WTC11 (cell line): Measurements from ENCODE around the gene ADARB2.

ENCODE experiments used
- CREB1 ChIP-seq: sonication (generic); formaldehyde crosslinking; IDR thresholded peaks from 2 replicates; pipeline ENCODE4 v1.8.0; 2023; ENCODE audit warnings: mild to moderate bottlenecking, missing genetic modification reagents
- KAT7 ChIP-seq: sonication (generic); formaldehyde crosslinking; IDR thresholded peaks from 2 replicates; pipeline ENCODE4 v1.8.1; 2023; ENCODE audit warnings: missing genetic modification reagents, mild to moderate bottlenecking, borderline replicate concordance

- TF ChIP-seq KAT7 (CRISPR knock-in tag) = no peak
- TF ChIP-seq CREB1 (CRISPR knock-in tag) = no peak
Measured at GRCh38 chr10:1595726-1596125, 141.6 kb downstream of the ADARB2 start.
